ENCODE data around the gene MCC. TPM values are rescaled to one million over a fixed set of nuclear protein-coding genes. Genes with fewer than 3 reads are reported as not detected.

Gene MCC
- total RNA-seq, 1 donor from 2014 or later, result 2.5 TPM

GRCh38 chr5:113295111-113295539, 193.1 kb downstream of the MCC start:
- peak overlapping the region; percentile 95 for H3K4me3 Mint-ChIP-seq
- H3K27ac Mint-ChIP-seq, result peak overlapping the region; percentile 16
- no peaks in the 10 kb centered on the region for H3K36me3 Mint-ChIP-seq
- peaks cover 4% of the 10 kb centered on the region for H4K20me1 ChIP-seq (ENCODE audit: low read depth)
- TF ChIP-seq EZH2phosphoT487 (IDR thresholded peaks at IDR 0.05) (no peak), CTCF (IDR thresholded peaks at IDR 0.05) (no peak)
- H3K9me3 Mint-ChIP-seq, result no peaks in the 10 kb centered on the region
- no peaks in the 10 kb centered on the region for H3K36me3 ChIP-seq
- H3K27ac ChIP-seq, result no peak overlapping the region
- peaks cover 45% of the 10 kb centered on the region for H3K27me3 ChIP-seq
- peaks cover 15% of the 10 kb centered on the region for H3K4me1 ChIP-seq
- peak overlapping the region; percentile 83 for H3K4me2 ChIP-seq
- DNase-seq (ENCODE audit: low spot score), result no peak
- H3F3A ChIP-seq (ENCODE audit: low read depth), result peaks cover 34% of the 10 kb centered on the region
- H3K4me1 Mint-ChIP-seq, result peaks cover 33% of the 10 kb centered on the region
- H3K4me3 ChIP-seq, result peak overlapping the region; percentile 63
- no peaks in the 10 kb centered on the region for H3K79me2 ChIP-seq (ENCODE audit: low read depth)
- no peaks in the 10 kb centered on the region for H3K9me3 ChIP-seq (ENCODE audit: low read depth)
- H3K9ac ChIP-seq, result no peak overlapping the region
- peak overlapping the region; percentile 90 for H2AFZ ChIP-seq (replicated peaks)
- H3K27me3 Mint-ChIP-seq (ENCODE audit: insufficient read depth, low read depth), result peaks cover 16% of the 10 kb centered on the region

- TF ChIP-seq CTCF (IDR thresholded peaks at IDR 0.05) (peak; percentile 20), EZH2 (IDR thresholded peaks at IDR 0.05) (no peak), EZH2phosphoT487 (IDR thresholded peaks at IDR 0.05) (no peak)
- Mint-ChIP-seq H3K36me3 (no peaks in the 10 kb centered on the region), H3K9me3 (no peaks in the 10 kb centered on the region), H3K27me3 (ENCODE audit: insufficient read depth, low read depth) (peaks cover 16% of the 10 kb centered on the region), H3K27ac (peak overlapping the region; percentile 87), H3K4me3 (peak overlapping the region; percentile 96), H3K4me1 (peaks cover 33% of the 10 kb centered on the region)
- peak overlapping the region; percentile 90 for H2AFZ ChIP-seq (replicated peaks)
- no peaks in the 10 kb centered on the region for H3K9me3 ChIP-seq (ENCODE audit: low read depth)
- peaks cover 15% of the 10 kb centered on the region for H3K4me1 ChIP-seq
- no peak overlapping the region for H3K27ac ChIP-seq
- peaks cover 34% of the 10 kb centered on the region for H3F3A ChIP-seq (ENCODE audit: low read depth)
- H3K9ac ChIP-seq, result no peak overlapping the region
- H3K4me3 ChIP-seq, result peak overlapping the region; percentile 63
- peaks cover 45% of the 10 kb centered on the region for H3K27me3 ChIP-seq
- peak overlapping the region; percentile 83 for H3K4me2 ChIP-seq
- H3K79me2 ChIP-seq (ENCODE audit: low read depth), result no peaks in the 10 kb centered on the region
- H4K20me1 ChIP-seq (ENCODE audit: low read depth), result peaks cover 4% of the 10 kb centered on the region
- peak; percentile 85 for DNase-seq (ENCODE audit: low spot score)
- no peaks in the 10 kb centered on the region for H3K36me3 ChIP-seq
Measured at GRCh38 chr5:113294311-113295110, 193.7 kb downstream of the MCC start.

- H3K4me2 ChIP-seq, result peak overlapping the region; percentile 83
- Mint-ChIP-seq H3K4me3 (peak overlapping the region; percentile 96), H3K4me1 (peaks cover 33% of the 10 kb centered on the region), H3K9me3 (no peaks in the 10 kb centered on the region), H3K27me3 (ENCODE audit: insufficient read depth, low read depth) (peaks cover 16% of the 10 kb centered on the region), H3K36me3 (no peaks in the 10 kb centered on the region), H3K27ac (no peak overlapping the region)
- H3K9me3 ChIP-seq (ENCODE audit: low read depth), result no peaks in the 10 kb centered on the region
- H3K27me3 ChIP-seq, result peaks cover 45% of the 10 kb centered on the region
- peaks cover 15% of the 10 kb centered on the region for H3K4me1 ChIP-seq
- H3F3A ChIP-seq (ENCODE audit: low read depth), result peaks cover 34% of the 10 kb centered on the region
- no peaks in the 10 kb centered on the region for H3K36me3 ChIP-seq
- peak overlapping the region; percentile 90 for H2AFZ ChIP-seq (replicated peaks)
- peaks cover 4% of the 10 kb centered on the region for H4K20me1 ChIP-seq (ENCODE audit: low read depth)
- DNase-seq (ENCODE audit: low spot score), result no peak
- H3K79me2 ChIP-seq (ENCODE audit: low read depth), result no peaks in the 10 kb centered on the region
- TF ChIP-seq CTCF (IDR thresholded peaks at IDR 0.05) (no peak), EZH2 (IDR thresholded peaks at IDR 0.05) (no peak), EZH2phosphoT487 (IDR thresholded peaks at IDR 0.05) (no peak)
- peak overlapping the region; percentile 63 for H3K4me3 ChIP-seq
- H3K9ac ChIP-seq, result no peak overlapping the region
- H3K27ac ChIP-seq, result no peak overlapping the region
Measured at GRCh38 chr5:113293975-113294310, 194.3 kb downstream of the MCC start.
